Astrocyte of the cerebellum (primary cell): ENCODE data around the gene CORO7.

Experiments used
- DNase-seq: peaks from one replicate; pipeline ENCODE4 v3.0.0-alpha.2; 2011; ENCODE audit warnings: low read depth
- H3K4me3 ChIP-seq: 2 replicates; pipeline ENCODE4 v1.5.1; 2011; ENCODE audit warnings: mild to moderate bottlenecking, low read depth, low read length, moderate library complexity
- CTCF ChIP-seq: IDR thresholded peaks from 2 replicates; pipeline ENCODE4 v1.5.1; 2012; ENCODE audit warnings: low read length, low read depth, moderate library complexity, mild to moderate bottlenecking; ENCODE audit errors: missing control alignments
- in situ Hi-C: cut with HindIII; loops from 2 replicates; pipeline ENCODE4 v1.10.0; 2017; ENCODE audit warnings: low sequenced_read_pairs

CORO7 gene

GRCh38 chr16:4428500-4428899 lies 12.1 kb upstream of the CORO7 start:
- in situ Hi-C loops: no loop called here
- no peak for DNase-seq
- no peak overlapping the region for H3K4me3 ChIP-seq
- no peak for TF ChIP-seq CTCF

DNA sequence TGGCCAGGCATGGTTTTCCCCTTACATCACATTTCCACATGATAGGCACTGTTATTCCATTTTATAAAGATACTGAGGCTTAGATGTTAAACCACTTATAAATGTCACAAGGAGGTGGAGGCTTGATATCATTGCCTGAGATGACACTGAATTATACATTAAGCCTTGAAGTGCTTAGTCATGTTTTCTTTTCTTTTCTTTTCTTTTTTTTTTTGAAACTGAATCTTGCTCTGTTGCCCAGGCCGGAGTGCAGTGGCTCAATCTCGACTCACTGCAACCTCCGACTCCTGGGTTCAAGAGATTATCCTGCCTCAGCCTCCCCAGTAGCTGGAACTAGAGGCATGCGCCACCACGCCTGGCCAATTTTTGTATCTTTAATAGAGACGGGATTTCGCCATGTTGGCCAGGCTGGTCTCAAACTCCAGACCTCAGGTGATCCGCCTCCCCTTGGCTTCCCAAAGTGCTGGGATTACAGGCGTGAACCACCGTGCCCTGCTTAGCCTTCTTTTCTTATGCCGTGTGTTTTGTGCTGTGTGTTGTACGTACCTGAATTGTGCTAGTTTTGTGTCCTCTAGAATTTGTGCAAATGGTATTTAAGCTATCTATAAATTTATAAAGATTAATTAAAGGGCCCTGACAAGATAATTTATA lies 10.5 kb upstream of the CORO7 start:
- no peak for TF ChIP-seq CTCF
- peak overlapping the region; percentile 97 for H3K4me3 ChIP-seq
- no peak for DNase-seq
- in situ Hi-C loops: no loop called here

DNA sequence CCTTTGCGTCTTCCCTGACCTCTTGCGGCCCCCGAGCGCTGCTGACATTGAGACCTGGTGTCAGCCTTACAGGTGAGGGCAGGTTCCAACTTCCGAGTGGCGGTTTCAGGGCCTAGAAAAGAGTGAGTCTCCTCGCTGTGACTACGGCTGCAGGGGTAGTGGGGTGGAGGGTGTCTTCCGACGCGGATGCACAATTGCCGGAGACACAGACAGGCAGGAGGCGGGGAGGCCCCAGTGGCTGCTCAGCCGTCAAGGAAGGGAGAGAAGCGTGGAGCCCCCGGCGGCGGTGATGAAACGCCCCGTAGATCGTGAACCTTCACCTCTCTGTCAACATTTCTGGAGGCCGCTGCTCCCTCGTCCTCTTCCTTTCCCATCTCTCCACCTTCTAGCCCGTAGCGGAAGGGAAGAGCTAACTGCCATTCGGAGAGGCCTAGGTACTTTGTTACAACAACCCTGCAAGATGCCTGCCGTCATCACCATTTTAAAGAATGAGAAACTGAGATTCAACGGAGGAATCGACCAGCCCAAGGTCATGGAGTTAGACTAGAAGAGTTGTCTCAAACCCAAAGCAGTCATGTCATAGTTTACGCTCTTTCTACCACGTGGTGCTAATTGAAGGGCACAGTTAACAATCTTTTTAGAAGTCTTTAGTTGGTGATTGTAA lies 9.8 kb upstream of the CORO7 start:
- TF ChIP-seq CTCF: no peak
- in situ Hi-C loops: no loop called here
- no peak for DNase-seq
- H3K4me3 ChIP-seq: peak overlapping the region; percentile 97

DNA sequence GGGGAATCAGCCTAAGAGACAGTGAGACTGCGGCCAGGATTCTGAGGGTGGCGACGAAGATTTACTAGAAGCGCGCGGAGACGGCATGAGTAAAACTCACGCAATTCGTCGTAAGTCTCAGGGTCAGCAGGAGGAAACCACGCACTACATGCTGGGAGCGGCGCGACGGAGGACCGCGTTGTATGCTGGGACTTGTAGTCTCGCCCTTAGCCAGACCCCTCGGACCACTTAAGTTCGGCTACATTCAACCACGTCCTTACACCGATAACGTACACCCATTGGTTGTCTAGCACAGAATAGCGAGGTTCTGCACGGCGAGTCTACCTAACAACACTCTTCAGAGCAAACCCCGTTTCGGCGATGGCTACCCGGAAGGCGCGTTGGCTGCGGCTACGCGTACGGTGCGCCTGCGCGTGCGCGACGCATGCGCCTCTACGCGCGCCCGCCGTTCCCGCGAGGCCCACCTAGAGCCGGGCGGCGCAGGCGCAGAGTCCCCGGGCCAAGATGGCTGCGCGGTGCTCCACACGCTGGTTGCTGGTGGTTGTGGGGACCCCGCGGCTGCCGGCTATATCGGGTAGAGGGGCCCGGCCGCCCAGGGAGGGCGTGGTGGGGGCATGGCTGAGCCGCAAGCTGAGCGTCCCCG lies 9.1 kb upstream of the CORO7 start, which contains the start of gene DNAJA3:
DNAJA3 (plus strand) TSS at position 491 of the 643 bp plus-strand sequence; CDS start at position 505, 14 bp downstream.
- peak; percentile 86 for DNase-seq
- in situ Hi-C loops: no loop called here
- peak within 1 kb of the TSS; percentile 97 for H3K4me3 ChIP-seq
- TF ChIP-seq CTCF: no peak

DNA sequence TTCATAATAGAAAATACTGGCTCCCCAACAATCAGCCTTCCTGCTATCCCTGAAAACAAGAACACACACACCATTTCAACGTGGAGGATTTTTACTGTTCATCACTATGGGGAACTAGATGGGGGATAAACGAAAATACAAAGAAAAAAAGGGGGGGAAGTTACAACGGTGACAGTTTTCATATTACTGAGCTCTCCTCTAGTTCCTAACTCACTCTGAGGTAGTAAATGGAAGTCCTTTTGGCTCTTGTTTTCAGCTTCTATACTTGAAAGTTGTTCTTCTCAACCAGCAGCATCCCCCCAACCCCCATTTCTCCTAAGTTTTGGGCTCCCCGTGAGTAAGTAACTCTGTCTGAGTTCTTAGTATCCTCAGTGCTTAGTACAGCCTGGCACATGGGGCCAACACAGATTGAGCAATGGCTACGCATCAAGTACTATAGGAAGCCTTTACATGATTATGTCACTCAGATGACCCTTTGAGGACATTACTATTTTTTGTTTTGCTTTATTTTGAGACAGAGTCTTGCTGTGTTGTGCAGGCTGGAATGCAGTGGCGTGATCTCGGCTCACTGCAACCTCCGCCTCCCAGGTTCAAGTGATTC lies 4.2 kb upstream of the CORO7 start:
- no peak overlapping the region for H3K4me3 ChIP-seq
- TF ChIP-seq CTCF: no peak
- DNase-seq: no peak
- in situ Hi-C loops: no loop called here

GRCh38 chr16:4419402-4419959 lies 3.1 kb upstream of the CORO7 start:
- no peak overlapping the region for H3K4me3 ChIP-seq
- in situ Hi-C loops: no loop called here
- DNase-seq: no peak
- TF ChIP-seq CTCF: no peak
